ENCODE results near the gene PDGFD. TPM values are rescaled to one million over a fixed set of nuclear protein-coding genes. Genes with fewer than 3 reads are reported as not detected.

Gene PDGFD
- polyA plus RNA-seq, 1 donor from 2014 or later, result 1.0 TPM

DNA sequence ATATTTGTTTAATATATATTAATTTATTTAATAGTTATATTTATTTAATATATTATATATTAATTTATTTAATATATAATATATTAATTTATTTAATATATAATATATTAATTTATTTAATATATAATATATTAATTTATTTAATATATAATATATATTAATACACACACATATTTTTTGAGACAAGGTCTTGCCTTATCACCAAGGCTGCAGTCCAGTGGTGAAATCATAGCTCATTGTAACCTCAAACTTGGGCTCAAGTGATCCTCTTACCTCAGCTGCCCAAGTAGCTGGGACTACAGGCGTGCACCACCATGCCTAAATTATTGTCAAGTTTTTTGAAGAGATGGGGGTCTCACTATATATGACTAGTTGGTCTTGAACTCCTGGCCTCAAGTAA lies 178.9 kb downstream of the PDGFD start:
- Histone ChIP-seq H3K4me2 (ENCODE audit: low read length) (no peak overlapping the region), H2AFZ (ENCODE audit: low read depth, low read length) (no peak overlapping the region), H3K9ac (ENCODE audit: low read length) (no peak overlapping the region), H3K9me3 (ENCODE audit: low read length) (no peaks in the 10 kb centered on the region), H3K27ac (ENCODE audit: low read length) (no peak overlapping the region), H3K36me3 (ENCODE audit: insufficient read depth, low read length) (no peaks in the 10 kb centered on the region), H4K20me1 (ENCODE audit: insufficient read depth) (no peaks in the 10 kb centered on the region), H3K79me2 (replicated peaks; ENCODE audit: insufficient read depth, low read length) (no peaks in the 10 kb centered on the region), H3K27me3 (ENCODE audit: insufficient read depth, low read depth, low read length) (no peaks in the 10 kb centered on the region), H3K4me3 (ENCODE audit: low read length) (no peak overlapping the region), H3F3A (ENCODE audit: insufficient read depth, low read length, poor library complexity, severe bottlenecking) (no peaks in the 10 kb centered on the region), H3K9me2 (ENCODE audit: insufficient read depth, low read length) (no peaks in the 10 kb centered on the region)
- no peak for TF ChIP-seq RAD21 (conservative IDR thresholded peaks at IDR 0.05)
- TF ChIP-seq EP300 (conservative IDR thresholded peaks at IDR 0.05; ENCODE audit: poor library complexity, severe bottlenecking), result no peak
- no peak for TF ChIP-seq EZH2 (IDR thresholded peaks at IDR 0.05; ENCODE audit: borderline replicate concordance, insufficient read depth, low read length, poor library complexity, severe bottlenecking)
- TF ChIP-seq, protein P1, sequence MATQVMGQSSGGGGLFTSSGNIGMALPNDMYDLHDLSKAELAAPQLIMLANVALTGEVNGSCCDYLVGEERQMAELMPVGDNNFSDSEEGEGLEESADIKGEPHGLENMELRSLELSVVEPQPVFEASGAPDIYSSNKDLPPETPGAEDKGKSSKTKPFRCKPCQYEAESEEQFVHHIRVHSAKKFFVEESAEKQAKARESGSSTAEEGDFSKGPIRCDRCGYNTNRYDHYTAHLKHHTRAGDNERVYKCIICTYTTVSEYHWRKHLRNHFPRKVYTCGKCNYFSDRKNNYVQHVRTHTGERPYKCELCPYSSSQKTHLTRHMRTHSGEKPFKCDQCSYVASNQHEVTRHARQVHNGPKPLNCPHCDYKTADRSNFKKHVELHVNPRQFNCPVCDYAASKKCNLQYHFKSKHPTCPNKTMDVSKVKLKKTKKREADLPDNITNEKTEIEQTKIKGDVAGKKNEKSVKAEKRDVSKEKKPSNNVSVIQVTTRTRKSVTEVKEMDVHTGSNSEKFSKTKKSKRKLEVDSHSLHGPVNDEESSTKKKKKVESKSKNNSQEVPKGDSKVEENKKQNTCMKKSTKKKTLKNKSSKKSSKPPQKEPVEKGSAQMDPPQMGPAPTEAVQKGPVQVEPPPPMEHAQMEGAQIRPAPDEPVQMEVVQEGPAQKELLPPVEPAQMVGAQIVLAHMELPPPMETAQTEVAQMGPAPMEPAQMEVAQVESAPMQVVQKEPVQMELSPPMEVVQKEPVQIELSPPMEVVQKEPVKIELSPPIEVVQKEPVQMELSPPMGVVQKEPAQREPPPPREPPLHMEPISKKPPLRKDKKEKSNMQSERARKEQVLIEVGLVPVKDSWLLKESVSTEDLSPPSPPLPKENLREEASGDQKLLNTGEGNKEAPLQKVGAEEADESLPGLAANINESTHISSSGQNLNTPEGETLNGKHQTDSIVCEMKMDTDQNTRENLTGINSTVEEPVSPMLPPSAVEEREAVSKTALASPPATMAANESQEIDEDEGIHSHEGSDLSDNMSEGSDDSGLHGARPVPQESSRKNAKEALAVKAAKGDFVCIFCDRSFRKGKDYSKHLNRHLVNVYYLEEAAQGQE (IDR thresholded peaks at IDR 0.05; ENCODE audit: borderline replicate concordance), result no peak
- no peak for TF ChIP-seq TAF1 (IDR thresholded peaks at IDR 0.05; ENCODE audit: low read depth)
- no peak for TF ChIP-seq SMC3 (conservative IDR thresholded peaks at IDR 0.05; ENCODE audit: poor library complexity)
- TF ChIP-seq, protein P2, sequence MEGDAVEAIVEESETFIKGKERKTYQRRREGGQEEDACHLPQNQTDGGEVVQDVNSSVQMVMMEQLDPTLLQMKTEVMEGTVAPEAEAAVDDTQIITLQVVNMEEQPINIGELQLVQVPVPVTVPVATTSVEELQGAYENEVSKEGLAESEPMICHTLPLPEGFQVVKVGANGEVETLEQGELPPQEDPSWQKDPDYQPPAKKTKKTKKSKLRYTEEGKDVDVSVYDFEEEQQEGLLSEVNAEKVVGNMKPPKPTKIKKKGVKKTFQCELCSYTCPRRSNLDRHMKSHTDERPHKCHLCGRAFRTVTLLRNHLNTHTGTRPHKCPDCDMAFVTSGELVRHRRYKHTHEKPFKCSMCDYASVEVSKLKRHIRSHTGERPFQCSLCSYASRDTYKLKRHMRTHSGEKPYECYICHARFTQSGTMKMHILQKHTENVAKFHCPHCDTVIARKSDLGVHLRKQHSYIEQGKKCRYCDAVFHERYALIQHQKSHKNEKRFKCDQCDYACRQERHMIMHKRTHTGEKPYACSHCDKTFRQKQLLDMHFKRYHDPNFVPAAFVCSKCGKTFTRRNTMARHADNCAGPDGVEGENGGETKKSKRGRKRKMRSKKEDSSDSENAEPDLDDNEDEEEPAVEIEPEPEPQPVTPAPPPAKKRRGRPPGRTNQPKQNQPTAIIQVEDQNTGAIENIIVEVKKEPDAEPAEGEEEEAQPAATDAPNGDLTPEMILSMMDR (IDR thresholded peaks at IDR 0.05; ENCODE audit: poor library complexity, severe bottlenecking), result no peak
- no peak for TF ChIP-seq MXI1 (conservative IDR thresholded peaks at IDR 0.05; ENCODE audit: poor library complexity, severe bottlenecking)

DNA sequence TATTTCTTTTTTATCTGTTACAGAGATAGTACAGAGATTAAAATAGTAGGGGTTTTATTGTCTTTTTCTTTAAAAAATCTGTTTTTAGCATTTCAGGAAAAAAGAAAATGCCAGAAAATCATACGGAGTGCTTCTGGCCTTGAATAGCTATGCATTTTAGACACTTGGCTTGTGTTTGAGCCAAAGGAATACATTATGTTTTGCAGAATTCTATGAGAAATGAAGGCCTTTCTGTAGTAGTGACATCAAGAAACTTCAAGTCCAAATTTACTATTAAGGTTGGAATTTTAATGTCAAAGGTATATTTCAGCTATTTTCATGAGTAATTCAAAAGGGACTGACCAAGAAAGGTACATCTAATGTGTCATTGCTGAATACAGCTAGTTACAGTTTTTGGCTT lies 183.8 kb downstream of the PDGFD start:
- Histone ChIP-seq H3K27me3 (ENCODE audit: insufficient read depth, low read depth, low read length) (no peaks in the 10 kb centered on the region), H3K9me2 (ENCODE audit: insufficient read depth, low read length) (no peaks in the 10 kb centered on the region), H3K79me2 (replicated peaks; ENCODE audit: insufficient read depth, low read length) (no peaks in the 10 kb centered on the region), H3K9me3 (ENCODE audit: low read length) (no peaks in the 10 kb centered on the region), H2AFZ (ENCODE audit: low read depth, low read length) (no peak overlapping the region), H3K9ac (ENCODE audit: low read length) (no peak overlapping the region), H3K27ac (ENCODE audit: low read length) (no peak overlapping the region), H3K4me3 (ENCODE audit: low read length) (no peak overlapping the region), H3F3A (ENCODE audit: insufficient read depth, low read length, poor library complexity, severe bottlenecking) (no peaks in the 10 kb centered on the region), H4K20me1 (ENCODE audit: insufficient read depth) (no peaks in the 10 kb centered on the region), H3K36me3 (ENCODE audit: insufficient read depth, low read length) (no peaks in the 10 kb centered on the region), H3K4me2 (ENCODE audit: low read length) (no peak overlapping the region)
- TF ChIP-seq POLR2AphosphoS5 (IDR thresholded peaks at IDR 0.05), result no peak
- no peak for TF ChIP-seq MXI1 (conservative IDR thresholded peaks at IDR 0.05; ENCODE audit: poor library complexity, severe bottlenecking)
- TF ChIP-seq EP300 (conservative IDR thresholded peaks at IDR 0.05; ENCODE audit: poor library complexity, severe bottlenecking), result no peak
- no peak for TF ChIP-seq SMC3 (conservative IDR thresholded peaks at IDR 0.05; ENCODE audit: poor library complexity)
- TF ChIP-seq, protein P2 (IDR thresholded peaks at IDR 0.05; ENCODE audit: poor library complexity, severe bottlenecking), result no peak
- TF ChIP-seq EZH2 (IDR thresholded peaks at IDR 0.05; ENCODE audit: borderline replicate concordance, insufficient read depth, low read length, poor library complexity, severe bottlenecking), result no peak
- no peak for TF ChIP-seq TAF1 (IDR thresholded peaks at IDR 0.05; ENCODE audit: low read depth)
- TF ChIP-seq, protein P1 (IDR thresholded peaks at IDR 0.05; ENCODE audit: borderline replicate concordance), result no peak
- TF ChIP-seq RAD21 (conservative IDR thresholded peaks at IDR 0.05), result no peak

Measured in neural cell (in vitro differentiated cells).